H1 (cell line): ENCODE data around the gene TOR4A. TPM values are rescaled to one million over a fixed set of nuclear protein-coding genes. Genes with fewer than 3 reads are reported as not detected.
"Not testable (repeated sequence)": the region's sequence is repeated elsewhere in the genome, so short reads cannot be mapped to it uniquely, and the experiment has no call there.

Experiments used
- CTCF ChIA-PET: fragments of 300-600 bp; sonication (Branson Sonifier 250); formaldehyde crosslinking; loops from one replicate; lab custom pipeline; 2021; ENCODE audit not compliant: partially characterized antibody; lab: Charles Lee
- POLR2A ChIA-PET: fragments of 300-600 bp; sonication (Branson Sonifier 250); formaldehyde crosslinking; loops from one replicate; lab custom pipeline; 2021; ENCODE audit warnings: inconsistent platforms; ENCODE audit not compliant: partially characterized antibody; lab: Charles Lee
- DNase-seq, 2 experiments: peaks; one replicate each; pipeline versions ENCODE4 v3.0.0 to v3.0.0-alpha.2; 2010 to 2022; ENCODE audit warnings: low spot score in 2 of 2, low read depth in 1 of 2, mixed read lengths in 1 of 2
- FAIRE-seq: peaks from 2 replicates; lab custom pipeline; 2011; peaks lifted over from hg19 to GRCh38; lab: Jason Lieb, UNC
- H2AFZ ChIP-seq: 2 replicates; pipeline ENCODE4 v1.8.1; 2012; ENCODE audit warnings: low read length, inconsistent platforms
- H2AK5ac ChIP-seq: 2 replicates; pipeline ENCODE4 v1.6.1; 2013; ENCODE audit warnings: low read depth, low read length
- H2BK120ac ChIP-seq: replicated peaks from 2 replicates; pipeline ENCODE3; 2013; ENCODE audit warnings: low read depth, low read length, inconsistent platforms
- H2BK12ac ChIP-seq: 2 replicates; pipeline ENCODE4 v1.6.1; 2013; ENCODE audit warnings: low read depth, low read length
- H2BK15ac ChIP-seq: 2 replicates; pipeline ENCODE4 v1.6.1; 2013; ENCODE audit warnings: low read length
- H2BK20ac ChIP-seq: 2 replicates; pipeline ENCODE4 v1.6.1; 2013; ENCODE audit warnings: low read length
- H2BK5ac ChIP-seq: 2 replicates; pipeline ENCODE4 v1.6.1; 2013; ENCODE audit warnings: low read depth, low read length
- H3K14ac ChIP-seq: 2 replicates; pipeline ENCODE4 v1.6.1; 2013; ENCODE audit warnings: inconsistent platforms; ENCODE audit not compliant: insufficient read length
- H3K18ac ChIP-seq: 2 replicates; pipeline ENCODE4 v1.6.1; 2013; ENCODE audit warnings: low read length; ENCODE audit errors: extremely low read depth
- H3K23ac ChIP-seq: 2 replicates; pipeline ENCODE4 v1.6.1; 2013; ENCODE audit warnings: inconsistent platforms; ENCODE audit not compliant: insufficient read length
- H3K23me2 ChIP-seq: 2 replicates; pipeline ENCODE4 v1.6.1; 2013; ENCODE audit warnings: low read depth, low read length
- H3K27ac ChIP-seq: 2 replicates; pipeline ENCODE4 v1.6.1; 2011; ENCODE audit warnings: low read depth, low read length, inconsistent platforms
- H3K27me3 ChIP-seq, 4 experiments: replicated peaks in 1 of 4; 1 replicate in 1 of 4; 2 replicates in 3 of 4; pipeline versions ENCODE4 v1.6.1 to v1.8.1; 2011 to 2013; ENCODE audit warnings: low read length in 3 of 4, mild to moderate bottlenecking in 3 of 4, inconsistent platforms in 2 of 4, mixed read lengths in 2 of 4, moderate library complexity in 1 of 4; ENCODE audit not compliant: control insufficient read depth in 3 of 4, insufficient read depth in 3 of 4; ENCODE audit errors: extremely low read depth in 1 of 4
- H3K36me3 ChIP-seq, 4 experiments: 2 replicates each; pipeline versions ENCODE4 v1.6.1 to v1.8.1; 2011 to 2013; ENCODE audit warnings: mild to moderate bottlenecking in 4 of 4, low read length in 3 of 4, moderate library complexity in 2 of 4, control low read depth in 1 of 4, inconsistent platforms in 1 of 4; ENCODE audit not compliant: insufficient read depth in 4 of 4, control insufficient read depth in 2 of 4
- H3K4ac ChIP-seq: replicated peaks from 2 replicates; pipeline ENCODE3; 2013; ENCODE audit warnings: low read length, low read depth, mixed read lengths, inconsistent platforms; ENCODE audit not compliant: insufficient read length
- H3K4me1 ChIP-seq, 4 experiments: replicated peaks in 1 of 4; 1 replicate in 1 of 4; 2 replicates in 3 of 4; pipeline versions ENCODE4 v1.6.1 to v1.8.1; 2011 to 2013; ENCODE audit warnings: low read length in 3 of 4, inconsistent platforms in 2 of 4, mixed read lengths in 1 of 4; ENCODE audit not compliant: insufficient read depth in 4 of 4, control insufficient read depth in 3 of 4
- H3K4me2 ChIP-seq, 2 experiments: 2 replicates each; pipeline versions ENCODE4 v1.6.1 to v1.8.1; 2011 to 2013; ENCODE audit warnings: low read depth in 2 of 2, low read length in 2 of 2, control low read depth in 1 of 2, inconsistent platforms in 1 of 2, mild to moderate bottlenecking in 1 of 2; ENCODE audit not compliant: insufficient read depth in 1 of 2
- H3K4me3 ChIP-seq, 4 experiments: fragments of 200-600, 300-600 bp in 1 of 4; sonication (generic), shearing (Covaris generic), sonication (Bioruptor Twin) in 1 of 4; 2 replicates each; pipeline versions ENCODE4 v1.5.1 to v1.8.1; 2011 to 2016; ENCODE audit warnings: low read length in 4 of 4, low read depth in 3 of 4, control low read depth in 2 of 4, inconsistent platforms in 2 of 4, mild to moderate bottlenecking in 2 of 4, mixed read lengths in 1 of 4, moderate library complexity in 1 of 4; ENCODE audit not compliant: insufficient read depth in 2 of 4; ENCODE audit errors: extremely low read depth in 1 of 4
- H3K56ac ChIP-seq: replicated peaks from 2 replicates; pipeline ENCODE3; 2013; ENCODE audit warnings: low read depth, mild to moderate bottlenecking, mixed read lengths, low read length, inconsistent platforms; ENCODE audit not compliant: insufficient read length
- H3K79me1 ChIP-seq: 2 replicates; pipeline ENCODE4 v1.6.1; 2013; ENCODE audit warnings: low read depth, low read length, control low read depth
- H3K79me2 ChIP-seq, 2 experiments: 2 replicates each; pipeline versions ENCODE4 v1.6.1 to v1.8.1; 2012 to 2013; ENCODE audit warnings: low read length in 2 of 2, mild to moderate bottlenecking in 2 of 2, inconsistent platforms in 1 of 2; ENCODE audit not compliant: insufficient read depth in 2 of 2, control insufficient read depth in 1 of 2
- H3K9ac ChIP-seq, 4 experiments: replicated peaks in 1 of 4; 1 replicate in 1 of 4; 2 replicates in 3 of 4; pipeline versions ENCODE4 v1.6.1 to v1.8.1; 2011 to 2013; ENCODE audit warnings: low read depth in 3 of 4, low read length in 3 of 4, control low read depth in 2 of 4, mild to moderate bottlenecking in 2 of 4, moderate library complexity in 2 of 4, inconsistent platforms in 1 of 4; ENCODE audit errors: extremely low read depth in 1 of 4
- H3K9me3 ChIP-seq, 2 experiments: 2 replicates each; pipeline versions ENCODE4 v1.6.1 to v1.8.1; 2012 to 2013; ENCODE audit warnings: mild to moderate bottlenecking in 2 of 2, moderate library complexity in 2 of 2, control low read depth in 1 of 2, inconsistent platforms in 1 of 2, low read depth in 1 of 2, low read length in 1 of 2, mixed read lengths in 1 of 2; ENCODE audit not compliant: insufficient read depth in 2 of 2
- H4K20me1 ChIP-seq, 2 experiments: replicated peaks in 1 of 2; 2 replicates each; pipeline versions ENCODE3 to v1.8.1; 2011 to 2013; ENCODE audit warnings: inconsistent platforms in 2 of 2, low read length in 2 of 2, mild to moderate bottlenecking in 1 of 2; ENCODE audit not compliant: insufficient read depth in 2 of 2, control insufficient read depth in 1 of 2
- H4K5ac ChIP-seq: 2 replicates; pipeline ENCODE4 v1.6.1; 2013; ENCODE audit warnings: low read length, low read depth, mixed read lengths, inconsistent platforms; ENCODE audit not compliant: insufficient read length
- H4K8ac ChIP-seq: 2 replicates; pipeline ENCODE4 v1.8.0; 2013; ENCODE audit warnings: mild to moderate bottlenecking, moderate library complexity, low read length, inconsistent platforms; ENCODE audit not compliant: insufficient read depth; ENCODE audit errors: extremely low read depth
- H4K91ac ChIP-seq: replicated peaks from 2 replicates; pipeline ENCODE3; 2013; ENCODE audit warnings: low read length, mixed read lengths, inconsistent platforms; ENCODE audit not compliant: insufficient read length
- WGBS, 2 experiments: shearing (Covaris generic) in 1 of 2; methylation state at CpG; one replicate each; pipeline versions ENCODE4 v1.1.6 to v1.1.7; 2013 to 2015; ENCODE audit warnings: low lambda C conversion rate in 2 of 2, mixed read lengths in 2 of 2, inconsistent platforms in 1 of 2, low coverage in 1 of 2, missing lambda C conversion rate in 1 of 2; ENCODE audit not compliant: insufficient replicate concordance in 2 of 2, insufficient coverage in 1 of 2, insufficient read length in 1 of 2; ENCODE audit errors: extremely low coverage in 1 of 2, missing lambda C conversion rate in 1 of 2; 5-methylcytosine and 5-hydroxymethylcytosine counted together
- polyA plus RNA-seq, 7 experiments: library from polyadenylated mRNA; depleted of rRNA in 3 of 7; stranded (reverse) in 5 of 7; unstranded in 2 of 7; fragments of >200 nt in 5 of 7; fragments of 200-250 nt in 2 of 7; gene quantifications; 1 replicate in 5 of 7; 2 replicates in 1 of 7; 4 replicates in 1 of 7; pipeline versions ENCODE4 v1.2.1 to v1.2.3, GENCODE V29; 2011 to 2013; ENCODE audit warnings: missing spikeins in 2 of 7, mixed read lengths in 2 of 7
- total RNA-seq: library from RNA; stranded (reverse); fragmentation: NEBNext Ultra II Directional; extraction: Animal tissue kit (Norgen Biotek cat#: 25700); gene quantifications from 2 replicates; pipeline ENCODE4 v1.2.1, GENCODE V29; 2021

TOR4A gene
- total and polyA plus RNA-seq, 2 of the 8 experiments (the other 6 are each of a cell fraction or from before 2014, with no cell fraction given): 8.4 to 9.3 TPM

DNA sequence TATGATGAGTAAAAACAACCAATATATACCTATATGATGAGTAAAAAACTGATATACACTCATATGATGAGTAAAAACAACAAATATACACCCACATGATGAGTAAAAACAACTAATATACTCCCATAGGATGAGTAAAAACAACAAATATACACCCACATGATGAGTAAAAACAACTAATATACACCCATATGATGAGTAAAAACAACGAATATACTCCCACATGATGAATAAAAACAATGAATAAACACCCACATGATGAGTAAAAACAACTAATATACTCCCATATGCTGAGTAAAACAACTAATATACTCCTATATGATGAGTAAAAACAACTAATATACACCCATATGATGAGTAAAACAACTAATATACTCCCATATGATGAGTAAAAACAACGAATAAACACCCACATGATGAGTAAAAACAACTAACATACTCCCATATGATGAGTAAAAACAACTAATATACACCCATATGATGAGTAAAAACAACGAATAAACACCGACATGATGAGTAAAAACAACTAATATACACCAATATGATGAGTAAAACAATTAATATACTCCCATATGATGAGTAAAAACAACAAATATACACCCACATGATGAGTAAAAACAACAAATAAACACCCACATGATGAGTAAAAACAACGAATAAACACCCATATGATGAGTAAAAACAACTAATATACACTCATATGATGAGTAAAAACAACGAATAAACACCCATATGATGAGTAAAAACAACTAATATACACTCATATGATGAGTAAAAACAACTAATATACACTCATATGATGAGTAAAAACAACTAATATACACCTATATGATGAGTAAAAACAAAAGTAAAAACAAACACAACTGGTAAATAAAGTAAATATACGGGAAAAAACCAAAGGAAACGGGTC lies 50.4 kb downstream of the TOR4A start:
- H3K4me2 ChIP-seq, H3K23me2 ChIP-seq, H3K9me3 ChIP-seq, DNase-seq, H2AK5ac ChIP-seq, H3K36me3 ChIP-seq, H4K8ac ChIP-seq, H3K27me3 ChIP-seq, H3K23ac ChIP-seq, POLR2A ChIA-PET, H2BK15ac ChIP-seq, H3K56ac ChIP-seq, H3K4ac ChIP-seq, H2BK5ac ChIP-seq, H2AFZ ChIP-seq, H3K4me3 ChIP-seq, H2BK120ac ChIP-seq, H3K79me2 ChIP-seq, CTCF ChIA-PET, H3K4me1 ChIP-seq, H3K14ac ChIP-seq, H4K91ac ChIP-seq, H4K20me1 ChIP-seq, H2BK12ac ChIP-seq, H4K5ac ChIP-seq, H3K27ac ChIP-seq, H3K9ac ChIP-seq, H2BK20ac ChIP-seq, H3K79me1 ChIP-seq, H3K18ac ChIP-seq: not testable (repeated sequence)
- FAIRE-seq: peak; percentile 98
- 78% methylated on average over 8 of the region's 8 CpGs; no CpG with 5 or more reads in 1 of the 2 experiments for WGBS, 2 experiments
